GM12864 (cell line): ENCODE measurements around the gene SERPINE2.

Experiments
- DNase-seq: peaks from one replicate; pipeline ENCODE4 v3.0.0-alpha.2; 2011; ENCODE audit warnings: low read depth
- H3K4me3 ChIP-seq: 2 replicates; pipeline ENCODE4 v1.5.1; 2011; ENCODE audit warnings: mild to moderate bottlenecking, low read depth, low read length, control low read depth
- TF ChIP-seq, protein P1 (sequence below): IDR thresholded peaks from 2 replicates; pipeline ENCODE4 v1.5.1; 2011; ENCODE audit warnings: low read depth, mild to moderate bottlenecking, moderate library complexity, low read length, control low read depth, inconsistent platforms; ENCODE audit errors: missing control alignments

The SERPINE2 gene, protein sequence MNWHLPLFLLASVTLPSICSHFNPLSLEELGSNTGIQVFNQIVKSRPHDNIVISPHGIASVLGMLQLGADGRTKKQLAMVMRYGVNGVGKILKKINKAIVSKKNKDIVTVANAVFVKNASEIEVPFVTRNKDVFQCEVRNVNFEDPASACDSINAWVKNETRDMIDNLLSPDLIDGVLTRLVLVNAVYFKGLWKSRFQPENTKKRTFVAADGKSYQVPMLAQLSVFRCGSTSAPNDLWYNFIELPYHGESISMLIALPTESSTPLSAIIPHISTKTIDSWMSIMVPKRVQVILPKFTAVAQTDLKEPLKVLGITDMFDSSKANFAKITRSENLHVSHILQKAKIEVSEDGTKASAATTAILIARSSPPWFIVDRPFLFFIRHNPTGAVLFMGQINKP

DNA sequence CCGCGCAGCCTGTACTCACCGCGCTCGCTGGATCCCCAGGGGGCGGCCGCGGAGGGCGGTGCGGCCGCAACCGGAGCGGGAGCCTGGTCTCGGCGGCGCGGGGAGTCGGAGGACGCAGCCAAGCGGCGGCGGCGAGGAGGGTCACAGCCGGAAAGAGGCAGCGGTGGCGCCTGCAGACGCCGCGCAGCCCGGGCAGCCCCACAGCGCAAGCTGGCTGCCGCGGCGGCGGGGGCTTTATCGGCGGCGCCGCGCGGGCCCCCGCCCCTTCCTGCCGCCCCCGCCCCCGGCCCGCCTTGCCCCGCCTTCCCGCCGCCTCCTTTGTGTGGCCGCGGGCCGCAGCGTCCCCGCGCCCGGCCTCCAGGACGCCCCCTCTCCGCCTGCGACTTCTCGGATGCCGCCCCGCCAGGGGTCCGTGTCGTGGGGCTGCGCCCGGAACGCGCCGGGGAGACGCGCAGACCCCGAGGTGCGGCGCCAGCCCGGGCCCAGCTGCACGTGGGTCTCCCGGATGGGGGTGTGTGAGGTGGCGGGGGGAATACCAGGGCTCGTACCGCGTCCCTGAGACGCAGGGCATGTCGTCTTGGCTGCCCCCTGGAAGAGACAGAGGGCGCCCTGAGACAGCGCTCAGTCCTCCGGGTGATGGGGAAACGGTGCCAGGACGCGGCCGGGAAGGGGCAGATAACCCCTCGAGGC is at the start of gene SERPINE2:
Gene SERPINE2 (minus strand): TSS at position 207 of the 690 bp plus-strand sequence. CDS start 37,386 bp downstream, outside the sequence.
- peak within 1 kb of the TSS; percentile 40 for H3K4me3 ChIP-seq
- no peak for DNase-seq
- TF ChIP-seq, protein P1, sequence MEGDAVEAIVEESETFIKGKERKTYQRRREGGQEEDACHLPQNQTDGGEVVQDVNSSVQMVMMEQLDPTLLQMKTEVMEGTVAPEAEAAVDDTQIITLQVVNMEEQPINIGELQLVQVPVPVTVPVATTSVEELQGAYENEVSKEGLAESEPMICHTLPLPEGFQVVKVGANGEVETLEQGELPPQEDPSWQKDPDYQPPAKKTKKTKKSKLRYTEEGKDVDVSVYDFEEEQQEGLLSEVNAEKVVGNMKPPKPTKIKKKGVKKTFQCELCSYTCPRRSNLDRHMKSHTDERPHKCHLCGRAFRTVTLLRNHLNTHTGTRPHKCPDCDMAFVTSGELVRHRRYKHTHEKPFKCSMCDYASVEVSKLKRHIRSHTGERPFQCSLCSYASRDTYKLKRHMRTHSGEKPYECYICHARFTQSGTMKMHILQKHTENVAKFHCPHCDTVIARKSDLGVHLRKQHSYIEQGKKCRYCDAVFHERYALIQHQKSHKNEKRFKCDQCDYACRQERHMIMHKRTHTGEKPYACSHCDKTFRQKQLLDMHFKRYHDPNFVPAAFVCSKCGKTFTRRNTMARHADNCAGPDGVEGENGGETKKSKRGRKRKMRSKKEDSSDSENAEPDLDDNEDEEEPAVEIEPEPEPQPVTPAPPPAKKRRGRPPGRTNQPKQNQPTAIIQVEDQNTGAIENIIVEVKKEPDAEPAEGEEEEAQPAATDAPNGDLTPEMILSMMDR, result no peak

DNA sequence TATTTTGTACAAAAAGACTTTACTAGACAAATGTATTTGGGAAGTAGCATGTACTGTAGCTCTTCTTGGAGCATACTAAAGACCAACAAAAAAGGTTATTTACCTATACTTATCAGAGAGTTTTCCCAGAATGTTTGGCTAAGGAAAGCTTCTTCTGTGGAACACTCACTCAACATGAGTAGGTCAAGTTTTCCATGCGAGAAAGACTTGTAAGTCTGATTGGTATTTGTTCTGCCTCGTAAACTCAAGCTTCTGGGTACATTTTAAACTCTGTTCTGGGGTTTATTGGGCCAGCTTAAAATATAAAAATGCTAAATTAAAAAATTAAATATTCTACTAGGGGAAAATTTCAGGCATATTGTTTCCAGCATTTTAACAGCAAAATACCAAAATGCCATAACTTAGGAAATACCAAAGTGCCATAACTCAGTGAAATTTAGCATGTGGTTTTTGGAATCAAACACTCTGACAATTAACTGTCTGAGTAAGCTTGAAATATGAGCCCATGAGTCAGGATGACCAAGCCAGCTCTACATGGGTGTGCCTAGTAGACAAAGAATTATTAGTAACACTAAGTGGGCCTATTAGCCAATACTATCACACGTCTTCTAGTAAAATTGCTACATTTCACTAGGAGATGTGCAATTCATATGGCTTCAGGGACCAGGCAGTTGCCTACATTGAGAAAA is 47.3 kb upstream of the SERPINE2 start:
- peak; percentile 12 for DNase-seq
- TF ChIP-seq, protein P1, result no peak
- no peak overlapping the region for H3K4me3 ChIP-seq

DNA sequence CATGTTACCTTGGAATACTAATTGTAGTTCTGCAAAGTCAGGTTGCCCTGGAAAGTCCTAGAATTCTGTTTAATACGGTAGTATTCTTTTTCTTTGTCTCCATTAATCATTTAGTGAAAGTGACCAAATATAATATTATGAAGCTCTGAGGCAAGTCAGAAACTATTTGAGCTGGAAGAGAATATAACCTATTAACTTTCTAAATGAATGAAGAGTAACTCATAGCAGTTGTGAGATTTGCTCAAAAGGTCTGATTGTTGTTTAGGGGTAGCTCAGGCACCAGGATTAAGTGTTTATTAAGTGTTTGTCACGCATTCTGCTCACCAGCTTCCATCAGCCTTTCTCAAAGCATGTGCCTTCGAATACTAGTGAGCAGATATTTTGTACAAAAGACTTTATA is 46.7 kb upstream of the SERPINE2 start:
- DNase-seq, result no peak
- no peak overlapping the region for H3K4me3 ChIP-seq
- TF ChIP-seq, protein P1, result no peak

DNA sequence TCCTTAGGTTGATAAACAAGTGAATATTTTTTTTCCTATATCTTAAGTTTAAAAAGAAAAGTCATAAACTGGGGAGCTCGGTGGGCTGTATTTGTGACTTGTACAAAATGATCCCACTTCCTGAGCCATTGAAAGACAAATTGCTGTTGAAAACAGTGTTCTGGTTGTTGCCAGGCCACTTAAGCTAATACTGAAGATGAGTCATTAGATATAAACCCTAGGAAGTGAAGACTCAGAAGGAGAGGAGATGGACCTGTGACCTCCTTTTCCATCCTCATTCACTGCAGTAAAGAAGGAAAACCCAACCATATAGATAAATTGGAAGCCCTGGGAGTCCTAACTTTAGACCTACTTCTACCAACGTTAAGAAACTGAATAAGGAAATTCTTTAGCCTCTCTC is 46.2 kb upstream of the SERPINE2 start:
- TF ChIP-seq, protein P1, result no peak
- no peak overlapping the region for H3K4me3 ChIP-seq
- DNase-seq, result no peak

DNA sequence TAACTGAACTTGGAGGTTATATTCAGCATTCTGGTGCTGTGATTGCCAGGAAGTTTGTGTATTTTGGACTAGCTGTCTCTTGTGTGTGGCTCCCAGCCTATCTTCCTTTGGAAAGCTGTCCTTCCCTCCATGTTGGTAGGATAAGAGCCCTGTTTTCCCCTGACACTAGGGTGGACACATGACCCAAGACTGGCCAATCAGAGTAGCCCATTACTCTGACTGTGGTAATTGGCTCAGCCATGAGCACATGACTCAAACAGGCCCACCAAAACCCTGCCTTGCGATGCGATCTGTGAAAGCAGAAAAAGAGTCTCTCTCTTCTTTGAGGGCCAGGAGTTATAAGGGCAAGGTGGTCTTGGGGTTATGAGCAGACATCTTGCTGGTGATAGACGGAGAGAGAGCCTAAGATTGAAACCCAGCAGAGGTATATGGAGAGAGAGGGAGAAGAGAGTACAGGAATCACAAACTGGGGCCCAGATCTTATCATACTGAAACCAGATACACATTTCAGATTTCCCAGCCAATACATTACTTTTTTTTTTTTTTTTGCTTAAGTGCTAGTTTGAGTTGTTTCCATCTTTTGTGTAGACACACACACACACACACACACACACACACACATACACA is 45.3 kb upstream of the SERPINE2 start:
- no peak overlapping the region for H3K4me3 ChIP-seq
- TF ChIP-seq, protein P1, result no peak
- peak; percentile 2 for DNase-seq

DNA sequence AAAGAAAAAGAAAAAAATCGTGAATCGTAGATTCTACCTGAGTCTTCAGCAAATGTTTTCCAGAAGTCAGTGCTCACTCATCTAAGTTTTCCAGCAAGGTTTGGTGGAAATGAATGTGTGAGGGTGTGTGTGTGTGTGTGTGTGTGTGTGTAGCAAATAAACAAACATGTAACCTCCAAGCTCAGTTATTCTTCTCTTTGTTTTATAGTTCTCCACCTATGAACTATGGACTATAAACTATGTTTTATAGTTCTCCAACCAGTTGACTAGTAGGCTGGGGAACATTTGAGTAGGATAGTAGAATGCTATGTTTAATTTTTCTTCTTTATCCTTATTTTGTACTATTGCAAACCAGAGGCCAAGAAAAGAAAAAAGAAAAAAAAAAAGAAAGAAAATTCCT is 44.6 kb upstream of the SERPINE2 start:
- no peak overlapping the region for H3K4me3 ChIP-seq

More for the DNA sequence above, 44.6 kb upstream of the SERPINE2 start:
- TF ChIP-seq, protein P1, result no peak
- DNase-seq, result no peak
